Stomach (tissue), 9 donors: ENCODE measurements around the gene UPK3A. TPM values are rescaled to one million over a fixed set of nuclear protein-coding genes. Genes with fewer than 3 reads are reported as not detected.

Experiments
- DNase-seq, 2 donors: peaks; one replicate each; pipeline versions ENCODE4 v3.0.0 to v3.0.0-alpha.2; 2013 to 2019
- H3K27ac ChIP-seq, 5 donors: fragments of 200-600 bp in 4 of 5; sonication (generic) in 4 of 5; one replicate each; pipeline ENCODE4 v1.5.1; 2013 to 2019; ENCODE audit warnings: mild to moderate bottlenecking in 1 of 5, moderate library complexity in 1 of 5
- H3K27me3 ChIP-seq, 3 donors: fragments of 200-600 bp; sonication (generic); one replicate each; pipeline ENCODE4 v1.5.1; 2017 to 2019; ENCODE audit warnings: mixed run types in 1 of 3
- H3K36me3 ChIP-seq, 4 donors: fragments of 200-600 bp; sonication (generic); 1 replicate in 3 of 4; 2 replicates in 1 of 4; pipeline ENCODE4 v1.5.1; 2016 to 2019
- H3K4me1 ChIP-seq, 4 donors: fragments of 200-600 bp; sonication (generic); one replicate each; pipeline ENCODE4 v1.5.1; 2016 to 2019
- H3K4me3 ChIP-seq, 4 donors: fragments of 200-600 bp; sonication (generic) in 3 of 4; one replicate each; pipeline ENCODE4 v1.5.1; 2016 to 2019; ENCODE audit warnings: mild to moderate bottlenecking in 1 of 4
- H3K9me3 ChIP-seq, 4 donors: fragments of 200-600 bp; sonication (generic); one replicate each; pipeline ENCODE4 v1.5.1; 2016 to 2019
- EP300 ChIP-seq: sonication (generic); formaldehyde crosslinking; IDR thresholded peaks from one replicate; pipeline ENCODE4 v1.6.1; 2017; ENCODE audit warnings: antibody characterized with exemption
- POLR2A ChIP-seq, 4 donors: fragments of 450-650 bp; IDR thresholded peaks; one replicate each; pipeline ENCODE4 v1.6.1; 2016; ENCODE audit warnings: antibody characterized with exemption in 4 of 4, control low read depth in 2 of 4, mild to moderate bottlenecking in 1 of 4, moderate library complexity in 1 of 4
- POLR2AphosphoS5 ChIP-seq, 3 donors: sonication (generic); formaldehyde crosslinking; IDR thresholded peaks; one replicate each; pipeline ENCODE4 v1.6.1; 2016; ENCODE audit warnings: antibody characterized with exemption in 3 of 3
- WGBS, 5 donors: extraction: QIAGEN DNeasy Blood & Tissue Kit in 3 of 5; methylation state at CpG; one replicate each; pipeline versions ENCODE4 v1.1.5 to v1.1.7; 2013 to 2018; 5-methylcytosine and 5-hydroxymethylcytosine counted together
- intact Hi-C: fragments of 100-400 bp; cut with DNase I; formaldehyde crosslinking; loops from one replicate; pipeline ENCODE4 v1.15.1; 2023; ENCODE audit warnings: low total_unique reads
- polyA plus RNA-seq, 3 donors: library from polyadenylated mRNA; stranded (reverse); fragments of 200-250 nt; gene quantifications; one replicate each; pipeline ENCODE4 v1.2.3, GENCODE V29; 2013
- total RNA-seq, 5 donors: library from RNA; depleted of rRNA; stranded (reverse); fragments of >200 nt; gene quantifications; one replicate each; pipeline versions ENCODE4 v1.1.0 to v1.2.3, GENCODE V29; 2014 to 2016
- TF ChIP-seq, protein P1 (sequence below), 7 experiments: fragments of 450-650 bp in 4 of 7; fragments of 200-600 bp in 3 of 7; sonication (generic) in 3 of 7; IDR thresholded peaks; one replicate each; pipeline ENCODE4 v1.5.1; 2016 to 2019; ENCODE audit warnings: antibody characterized with exemption in 7 of 7, control low read depth in 2 of 7, mild to moderate bottlenecking in 1 of 7
- donor health status: healthy with polysubstance abuse.
- donor health status: Bipolar disorder and iron deficiency.
- donor health status: healthy.

Gene UPK3A
- total and polyA plus RNA-seq, 8 donors = 0.10 to 1.3 (median 0.76) TPM; not detected in 5

DNA sequence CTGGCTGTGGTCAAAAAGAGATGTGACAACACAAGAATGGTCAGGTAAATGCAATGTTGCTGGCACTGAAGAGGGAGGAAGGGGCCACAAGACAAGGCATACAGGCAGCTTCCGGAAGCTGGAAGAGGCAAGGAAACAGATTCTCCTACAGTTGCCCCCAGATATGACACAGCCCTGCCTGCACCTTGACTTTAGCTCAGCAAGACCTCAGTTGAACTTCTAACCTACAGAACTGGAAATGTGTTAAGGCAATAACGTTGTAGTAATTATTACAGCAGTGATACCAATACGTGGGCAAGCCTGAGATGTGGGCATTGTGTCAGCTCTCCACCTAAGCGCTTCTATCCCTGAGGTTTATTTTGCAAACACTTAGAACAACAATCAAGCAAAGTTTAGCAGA, 39.8 kb upstream of the UPK3A start:
- H3K27me3 ChIP-seq = no peaks in the 10 kb centered on the region
- 63 to 80% (median 69%) methylated on average over 4 of the region's 4 CpGs for WGBS, 5 donors
- H3K4me3 ChIP-seq = no peak overlapping the region
- TF ChIP-seq EP300 (no peak), POLR2A (IDR thresholded peaks at IDR 0.05) (no peak), POLR2AphosphoS5 (IDR thresholded peaks at IDR 0.05) (no peak)
- TF ChIP-seq, protein P1, sequence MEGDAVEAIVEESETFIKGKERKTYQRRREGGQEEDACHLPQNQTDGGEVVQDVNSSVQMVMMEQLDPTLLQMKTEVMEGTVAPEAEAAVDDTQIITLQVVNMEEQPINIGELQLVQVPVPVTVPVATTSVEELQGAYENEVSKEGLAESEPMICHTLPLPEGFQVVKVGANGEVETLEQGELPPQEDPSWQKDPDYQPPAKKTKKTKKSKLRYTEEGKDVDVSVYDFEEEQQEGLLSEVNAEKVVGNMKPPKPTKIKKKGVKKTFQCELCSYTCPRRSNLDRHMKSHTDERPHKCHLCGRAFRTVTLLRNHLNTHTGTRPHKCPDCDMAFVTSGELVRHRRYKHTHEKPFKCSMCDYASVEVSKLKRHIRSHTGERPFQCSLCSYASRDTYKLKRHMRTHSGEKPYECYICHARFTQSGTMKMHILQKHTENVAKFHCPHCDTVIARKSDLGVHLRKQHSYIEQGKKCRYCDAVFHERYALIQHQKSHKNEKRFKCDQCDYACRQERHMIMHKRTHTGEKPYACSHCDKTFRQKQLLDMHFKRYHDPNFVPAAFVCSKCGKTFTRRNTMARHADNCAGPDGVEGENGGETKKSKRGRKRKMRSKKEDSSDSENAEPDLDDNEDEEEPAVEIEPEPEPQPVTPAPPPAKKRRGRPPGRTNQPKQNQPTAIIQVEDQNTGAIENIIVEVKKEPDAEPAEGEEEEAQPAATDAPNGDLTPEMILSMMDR (IDR thresholded peaks at IDR 0.05) = no peak
- H3K9me3 ChIP-seq = no peaks in the 10 kb centered on the region
- H3K36me3 ChIP-seq = no peaks in the 10 kb centered on the region
- DNase-seq = no peak
- H3K27ac ChIP-seq = peak overlapping the region in 4 of 5 donors; percentile 54 to 92 (median 88)
- peaks cover 23 to 76% (median 45%) of the 10 kb centered on the region in 4 donors for H3K4me1 ChIP-seq
- intact Hi-C loops = no loop called here

DNA sequence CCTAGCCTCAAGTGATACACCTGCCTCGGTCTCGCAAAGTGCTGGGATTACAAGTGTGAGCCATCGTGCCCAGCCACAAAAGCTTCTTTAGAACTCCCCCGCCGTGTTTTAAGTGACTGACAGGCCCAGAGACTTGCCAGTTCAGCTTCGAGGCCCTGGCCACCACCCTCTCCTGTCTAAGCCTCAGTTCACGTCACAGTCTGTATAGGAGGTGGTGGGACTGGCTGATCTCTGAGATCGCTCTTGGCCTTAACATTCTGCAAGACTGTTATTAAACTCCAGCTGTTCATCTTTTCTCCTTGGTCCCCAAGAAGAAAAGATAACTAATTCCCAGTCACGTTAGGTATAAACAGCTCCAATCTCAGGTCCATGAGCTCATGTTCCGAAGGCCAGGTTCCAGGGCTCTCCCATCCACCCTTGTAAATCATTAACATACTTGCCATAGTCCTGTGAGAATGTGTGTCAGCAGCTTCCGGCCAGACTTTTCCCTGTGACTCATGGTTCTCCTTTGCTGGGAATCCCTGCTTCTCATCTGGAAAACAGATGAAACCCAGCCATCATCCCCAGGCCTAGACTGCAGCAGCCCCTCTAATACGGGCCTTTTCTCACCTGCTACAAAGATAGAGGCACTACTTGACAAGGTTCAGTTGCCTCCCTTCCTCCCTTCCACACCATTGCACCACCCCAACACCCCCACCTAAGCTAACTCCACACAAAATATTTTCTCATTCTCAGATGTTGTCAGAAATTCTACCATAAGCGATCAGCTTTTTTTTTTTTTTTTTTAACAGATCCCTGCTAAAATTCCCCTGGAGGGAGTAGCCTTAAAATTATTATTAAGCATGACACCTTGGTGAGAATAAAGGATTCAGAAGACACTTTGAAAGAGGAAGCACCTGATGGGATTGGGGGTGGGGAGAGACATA, 38.4 kb upstream of the UPK3A start:
- intact Hi-C loops = no loop called here
- H3K27me3 ChIP-seq = no peaks in the 10 kb centered on the region
- H3K9me3 ChIP-seq = no peaks in the 10 kb centered on the region
- DNase-seq = peak; percentile 81 to 95
- H3K36me3 ChIP-seq = no peaks in the 10 kb centered on the region
- no peak overlapping the region for H3K4me3 ChIP-seq
- H3K4me1 ChIP-seq = peaks cover 16 to 66% (median 36%) of the 10 kb centered on the region in 4 donors
- 21 to 43% (median 31%) methylated on average over 13 of the region's 13 CpGs for WGBS, 5 donors
- H3K27ac ChIP-seq = peak overlapping the region; percentile 84 to 92 (median 89)
- TF ChIP-seq EP300 (no peak), POLR2AphosphoS5 (IDR thresholded peaks at IDR 0.05) (peak; percentile 56 to 92 (median 62)), POLR2A (IDR thresholded peaks at IDR 0.05) (no peak)

- intact Hi-C loops = no loop called here
- Histone ChIP-seq H3K36me3 (no peaks in the 10 kb centered on the region), H3K9me3 (no peaks in the 10 kb centered on the region), H3K4me3 (no peak overlapping the region), H3K27ac (peak overlapping the region in 3 of 5 donors; percentile 46 to 92 (median 56)), H3K27me3 (no peaks in the 10 kb centered on the region), H3K4me1 (peaks cover 7 to 44% (median 21%) of the 10 kb centered on the region in 4 donors)
- peak in 1 of 2 donors; percentile 54 for DNase-seq
- 24 to 47% (median 35%) methylated on average over 8 of the region's 8 CpGs for WGBS, 5 donors
- no peak for TF ChIP-seq POLR2AphosphoS5 (IDR thresholded peaks at IDR 0.05)
- no peak for TF ChIP-seq EP300
- no peak for TF ChIP-seq POLR2A (IDR thresholded peaks at IDR 0.05)
- TF ChIP-seq, protein P1 (IDR thresholded peaks at IDR 0.05) = no peak
Observed at GRCh38 chr22:45248832-45249561, 35.8 kb upstream of the UPK3A start.

DNA sequence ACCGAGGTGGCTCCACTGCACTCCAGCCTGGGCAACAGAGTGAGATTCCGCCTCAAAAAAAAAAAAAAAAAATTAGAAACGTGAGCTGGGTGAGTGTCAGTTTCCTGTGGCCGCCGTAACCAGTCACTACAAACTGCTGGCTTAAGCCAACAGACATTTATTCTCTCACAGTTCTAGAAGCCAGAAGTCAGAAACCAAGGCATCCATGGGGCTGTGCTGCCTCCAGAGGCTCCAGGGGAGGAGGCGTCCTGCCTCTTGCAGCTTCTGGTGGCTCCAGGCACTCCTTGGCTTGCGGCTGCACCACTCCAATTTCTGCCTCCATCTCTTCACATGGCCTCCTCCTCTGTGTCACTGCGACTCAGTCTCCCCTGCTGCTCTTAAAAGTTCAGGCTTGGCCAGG, 32.9 kb upstream of the UPK3A start:
- Histone ChIP-seq H3K4me3 (no peak overlapping the region), H3K9me3 (no peaks in the 10 kb centered on the region), H3K27me3 (no peaks in the 10 kb centered on the region), H3K4me1 (peaks cover 0 to 20% (median 10%) of the 10 kb centered on the region in 4 donors), H3K27ac (no peak overlapping the region), H3K36me3 (no peaks in the 10 kb centered on the region)
- intact Hi-C loops = no loop called here
- DNase-seq = no peak
- TF ChIP-seq EP300 (no peak), POLR2A (IDR thresholded peaks at IDR 0.05) (no peak)
- TF ChIP-seq, protein P1 (IDR thresholded peaks at IDR 0.05) = no peak
- WGBS, 5 donors = 63 to 87% (median 86%) methylated on average over 8 of the region's 8 CpGs
